Measurements from ENCODE around the gene GOLPH3. TPM values are rescaled to one million over a fixed set of nuclear protein-coding genes. Genes with fewer than 3 reads are reported as not detected.

The GOLPH3 gene
- 28.6 to 42.0 TPM (median 40.6 TPM) in 3 replicates for polyA plus RNA-seq
- 27.5 TPM for polyA plus RNA-seq (2011; ENCODE audit: low read depth)
- 30.6 and 54.5 TPM in 2 replicates for polyA plus RNA-seq (2011; cell fraction: cytosol; rRNA removed)
- polyA plus RNA-seq (2011; cell fraction: nucleus; rRNA removed), result 23.1 and 29.0 TPM in 2 replicates
- polyA plus RNA-seq (2012; ENCODE audit: low replicate concordance), result 35.3 and 42.6 TPM in 2 replicates
- polyA minus RNA-seq, result 15.3 to 44.6 TPM (median 36.3 TPM) in 3 replicates
- polyA minus RNA-seq (2011; cell fraction: cytosol; rRNA and poly(A)+ RNA removed), result 83.5 TPM
- 16.8 and 24.2 TPM in 2 replicates for polyA minus RNA-seq (2011; cell fraction: nucleus; rRNA and poly(A)+ RNA removed)

GRCh38 chr5:32174011-32174870 lies at the start of gene GOLPH3:
Gene GOLPH3 (minus strand): TSS chr5:32174319. CDS start chr5:32174034, 285 bp downstream.
- Histone ChIP-seq H3K27me3 (ENCODE audit: control insufficient read depth, extremely low read depth, insufficient read depth, low read length) (no peaks in the 10 kb centered on the region), H3K36me3 (ENCODE audit: control insufficient read depth in 2 of 2, extremely low read depth in 1 of 2, insufficient read depth in 2 of 2, low read length in 2 of 2) (peaks cover 1 to 5% of the 10 kb centered on the region in 2 experiments), H2AFZ (ENCODE audit: control insufficient read depth, low read length) (peak within 1 kb of the TSS; percentile 97), H3K27ac (ENCODE audit: control insufficient read depth, insufficient read depth, low read length) (peak within 1 kb of the TSS; percentile 78), H3K9me1 (ENCODE audit: control insufficient read depth, extremely low read depth, insufficient read depth, low read length) (no peaks in the 10 kb centered on the region), H3K9me3 (ENCODE audit: control insufficient read depth, low read depth, low read length) (no peaks in the 10 kb centered on the region), H3K4me3 (ENCODE audit: control insufficient read depth in 2 of 3, extremely low read depth in 1 of 3, insufficient read depth in 2 of 3, low read depth in 1 of 3, low read length in 3 of 3) (peak within 1 kb of the TSS; percentile 75 to 97 (median 95)), H3K79me2 (ENCODE audit: control insufficient read depth, insufficient read depth, low read length) (peaks cover 50% of the 10 kb centered on the region), H3K4me2 (ENCODE audit: control insufficient read depth, extremely low read depth, insufficient read depth, low read depth, low read length) (peak within 1 kb of the TSS; percentile 95), H3K9ac (ENCODE audit: control insufficient read depth, extremely low read depth, insufficient read depth, low read length) (peak within 1 kb of the TSS; percentile 94), H4K20me1 (ENCODE audit: control insufficient read depth, extremely low read depth, insufficient read depth, low read length) (peaks cover 3% of the 10 kb centered on the region), H3K4me1 (ENCODE audit: control insufficient read depth, extremely low read depth, insufficient read depth, low read length) (peaks cover 7% of the 10 kb centered on the region)
- dilution Hi-C loops (cut with MboI; ENCODE audit: extremely low pct_ligation_motif_present, low sequenced_read_pairs), result no loop called here
- DNase-seq (ENCODE audit: low read depth, low spot score), result no peak
- no peak for FAIRE-seq
- TF ChIP-seq EZH2 (IDR thresholded peaks at IDR 0.05; ENCODE audit: low read length), result no peak
- no peak for TF ChIP-seq CTCF (optimal IDR thresholded peaks at IDR 0.05 in 1 of 3, IDR thresholded peaks at IDR 0.05 in 1 of 3, conservative IDR thresholded peaks at IDR 0.05 in 1 of 3; ENCODE audit: extremely low read depth in 1 of 3, insufficient read depth in 2 of 3, low read length in 3 of 3)

GRCh38 chr5:32222723-32223470 lies 48.8 kb upstream of the GOLPH3 start:
- Histone ChIP-seq H4K20me1 (ENCODE audit: control insufficient read depth, extremely low read depth, insufficient read depth, low read length) (no peaks in the 10 kb centered on the region), H3K9me1 (ENCODE audit: control insufficient read depth, extremely low read depth, insufficient read depth, low read length) (no peaks in the 10 kb centered on the region), H3K9ac (ENCODE audit: control insufficient read depth, extremely low read depth, insufficient read depth, low read length) (no peak overlapping the region), H3K4me2 (ENCODE audit: control insufficient read depth, extremely low read depth, insufficient read depth, low read depth, low read length) (no peak overlapping the region), H3K27ac (ENCODE audit: control insufficient read depth, insufficient read depth, low read length) (no peak overlapping the region), H3K9me3 (ENCODE audit: control insufficient read depth, low read depth, low read length) (no peaks in the 10 kb centered on the region), H3K4me1 (ENCODE audit: control insufficient read depth, extremely low read depth, insufficient read depth, low read length) (no peaks in the 10 kb centered on the region), H3K4me3 (ENCODE audit: control insufficient read depth in 2 of 3, extremely low read depth in 1 of 3, insufficient read depth in 2 of 3, low read depth in 1 of 3, low read length in 3 of 3) (no peak overlapping the region), H2AFZ (ENCODE audit: control insufficient read depth, low read length) (no peak overlapping the region), H3K79me2 (ENCODE audit: control insufficient read depth, insufficient read depth, low read length) (no peaks in the 10 kb centered on the region), H3K27me3 (ENCODE audit: control insufficient read depth, extremely low read depth, insufficient read depth, low read length) (no peaks in the 10 kb centered on the region), H3K36me3 (ENCODE audit: control insufficient read depth in 2 of 2, extremely low read depth in 1 of 2, insufficient read depth in 2 of 2, low read length in 2 of 2) (no peaks in the 10 kb centered on the region)
- FAIRE-seq (no peak), DNase-seq (ENCODE audit: low read depth, low spot score) (no peak)
- TF ChIP-seq CTCF (optimal IDR thresholded peaks at IDR 0.05 in 1 of 3, IDR thresholded peaks at IDR 0.05 in 1 of 3, conservative IDR thresholded peaks at IDR 0.05 in 1 of 3; ENCODE audit: extremely low read depth in 1 of 3, insufficient read depth in 2 of 3, low read length in 3 of 3) (no peak), EZH2 (IDR thresholded peaks at IDR 0.05; ENCODE audit: low read length) (no peak)
- dilution Hi-C loops (cut with MboI; ENCODE audit: extremely low pct_ligation_motif_present, low sequenced_read_pairs), result no loop called here
